OCI-LY7 (cell line): ENCODE data around the gene ZNF516.

Source experiments
- EZH2phosphoT487 ChIP-seq: fragments of 200-600 bp; sonication (generic); IDR thresholded peaks from 2 replicates; pipeline ENCODE4 v1.6.1; 2018; ENCODE audit warnings: low read depth, borderline replicate concordance, mild to moderate bottlenecking, mixed run types, antibody characterized with exemption, low read length, moderate library complexity, mixed read lengths
- TF ChIP-seq, protein P1 (sequence below): fragments of 200-600 bp; sonication (generic); conservative IDR thresholded peaks from 2 replicates; pipeline ENCODE4 v1.5.1; 2014; ENCODE audit warnings: mild to moderate bottlenecking, antibody characterized with exemption, low read length, moderate library complexity, mixed read lengths

DNA sequence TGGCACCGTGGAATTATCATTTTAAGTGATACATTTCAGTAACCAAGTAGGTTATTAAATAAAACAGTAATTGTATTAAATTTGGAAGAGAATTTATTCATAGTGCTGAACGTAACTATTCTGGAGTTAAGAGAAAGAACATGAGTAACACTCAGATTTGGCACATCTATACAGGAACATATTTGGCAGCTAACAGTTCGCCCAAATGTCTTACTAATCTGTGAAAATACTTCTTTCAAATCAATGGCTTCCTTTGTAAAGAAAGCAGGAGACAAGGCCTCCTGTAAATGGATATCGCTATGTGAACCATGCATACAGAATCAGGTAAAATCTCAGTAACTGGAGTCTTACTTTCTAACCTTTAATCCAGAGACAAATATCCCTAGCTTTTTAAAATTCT lies 64.4 kb downstream of the ZNF516 start:
- TF ChIP-seq, protein P1, sequence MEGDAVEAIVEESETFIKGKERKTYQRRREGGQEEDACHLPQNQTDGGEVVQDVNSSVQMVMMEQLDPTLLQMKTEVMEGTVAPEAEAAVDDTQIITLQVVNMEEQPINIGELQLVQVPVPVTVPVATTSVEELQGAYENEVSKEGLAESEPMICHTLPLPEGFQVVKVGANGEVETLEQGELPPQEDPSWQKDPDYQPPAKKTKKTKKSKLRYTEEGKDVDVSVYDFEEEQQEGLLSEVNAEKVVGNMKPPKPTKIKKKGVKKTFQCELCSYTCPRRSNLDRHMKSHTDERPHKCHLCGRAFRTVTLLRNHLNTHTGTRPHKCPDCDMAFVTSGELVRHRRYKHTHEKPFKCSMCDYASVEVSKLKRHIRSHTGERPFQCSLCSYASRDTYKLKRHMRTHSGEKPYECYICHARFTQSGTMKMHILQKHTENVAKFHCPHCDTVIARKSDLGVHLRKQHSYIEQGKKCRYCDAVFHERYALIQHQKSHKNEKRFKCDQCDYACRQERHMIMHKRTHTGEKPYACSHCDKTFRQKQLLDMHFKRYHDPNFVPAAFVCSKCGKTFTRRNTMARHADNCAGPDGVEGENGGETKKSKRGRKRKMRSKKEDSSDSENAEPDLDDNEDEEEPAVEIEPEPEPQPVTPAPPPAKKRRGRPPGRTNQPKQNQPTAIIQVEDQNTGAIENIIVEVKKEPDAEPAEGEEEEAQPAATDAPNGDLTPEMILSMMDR: no peak
- TF ChIP-seq EZH2phosphoT487: no peak
